ENCODE results near the gene IPO8. TPM values are rescaled to one million over a fixed set of nuclear protein-coding genes. Genes with fewer than 3 reads are reported as not detected.

IPO8 gene
- total RNA-seq, 1 experiment from 2014 or later, result 48.0 TPM

- 100% methylated on average over 1 of the region's 1 CpG for WGBS (ENCODE audit: extremely low coverage, insufficient read length, low lambda C conversion rate)
- Histone ChIP-seq H4K91ac (ENCODE audit: insufficient read length, low read depth, low read length) (no peak overlapping the region), H3K79me1 (ENCODE audit: insufficient read depth, low read depth, low read length, poor library complexity, severe bottlenecking) (no peaks in the 10 kb centered on the region), H3K79me2 (ENCODE audit: insufficient read depth, low read length) (no peaks in the 10 kb centered on the region), H3K23me2 (ENCODE audit: insufficient read length, low read depth, low read length, poor library complexity, severe bottlenecking) (no peaks in the 10 kb centered on the region), H4K20me1 (ENCODE audit: control insufficient read depth, insufficient read depth, insufficient read length) (no peaks in the 10 kb centered on the region), H3K56ac (ENCODE audit: insufficient read length, low read depth, low read length) (no peak overlapping the region), H3T11ph (ENCODE audit: low read length) (no peak overlapping the region), H2AK5ac (ENCODE audit: insufficient read length, low read length) (no peak overlapping the region), H2BK20ac (ENCODE audit: low read depth, low read length, poor library complexity, severe bottlenecking) (no peak overlapping the region), H3K27me3 (ENCODE audit: insufficient read depth, low read length) (no peaks in the 10 kb centered on the region), H3K18ac (ENCODE audit: insufficient read length, low read depth, low read length) (no peak overlapping the region), H2BK5ac (ENCODE audit: insufficient read length, low read length) (no peak overlapping the region), H3K9me3 (ENCODE audit: control insufficient read depth, low read depth, low read length) (no peaks in the 10 kb centered on the region), H2AFZ (ENCODE audit: low read length) (no peak overlapping the region), H2BK12ac (ENCODE audit: insufficient read length, low read depth, low read length) (no peak overlapping the region), H3K4me1 (ENCODE audit: insufficient read depth, low read length) (no peaks in the 10 kb centered on the region), H2BK15ac (ENCODE audit: low read depth, low read length) (no peak overlapping the region), H3K14ac (ENCODE audit: insufficient read depth, low read length) (no peak overlapping the region), H3K4me2 (ENCODE audit: insufficient read depth, insufficient read length, low read length) (no peak overlapping the region), H3K4ac (ENCODE audit: low read depth, low read length) (no peak overlapping the region), H4K8ac (replicated peaks; ENCODE audit: insufficient read length, low read depth, low read length) (no peak overlapping the region), H3K23ac (ENCODE audit: insufficient read length, low read depth, low read length) (no peak overlapping the region), H3K27ac (ENCODE audit: insufficient read length, low read depth, low read length) (no peak overlapping the region), H3K9ac (ENCODE audit: extremely low read depth, insufficient read length, low read length) (no peak overlapping the region), H4K5ac (ENCODE audit: insufficient read length, low read depth, low read length) (no peak overlapping the region), H2BK120ac (ENCODE audit: low read depth, low read length, poor library complexity, severe bottlenecking) (no peak overlapping the region)
- no peaks in the 10 kb centered on the region for H3K27me3 Mint-ChIP-seq (ENCODE audit: low read depth)
- H3K36me3 Mint-ChIP-seq (ENCODE audit: insufficient read depth in 1 of 3, low read depth in 3 of 3), result peaks cover 14 to 93% (median 37%) of the 10 kb centered on the region in 3 experiments; a peak in 6 of 7 replicates
- no peaks in the 10 kb centered on the region for H3K4me1 Mint-ChIP-seq
- no peak for DNase-seq
- H3K27ac Mint-ChIP-seq, result no peak overlapping the region
- no peak overlapping the region for H3K4me3 Mint-ChIP-seq
- TF ChIP-seq CTCF (conservative IDR thresholded peaks at IDR 0.05), result no peak
- no peaks in the 10 kb centered on the region for H3K9me3 Mint-ChIP-seq
Observed at GRCh38 chr12:30726647-30727046, 31.0 kb upstream of the IPO8 start.

Data from H9 (cell line).